Measurements from ENCODE around the gene CNTRL. TPM values are rescaled to one million over a fixed set of nuclear protein-coding genes. Genes with fewer than 3 reads are reported as not detected.

The CNTRL gene
- total RNA-seq, 2 experiments from 2014 or later = 64.1 to 72.2 TPM

DNA sequence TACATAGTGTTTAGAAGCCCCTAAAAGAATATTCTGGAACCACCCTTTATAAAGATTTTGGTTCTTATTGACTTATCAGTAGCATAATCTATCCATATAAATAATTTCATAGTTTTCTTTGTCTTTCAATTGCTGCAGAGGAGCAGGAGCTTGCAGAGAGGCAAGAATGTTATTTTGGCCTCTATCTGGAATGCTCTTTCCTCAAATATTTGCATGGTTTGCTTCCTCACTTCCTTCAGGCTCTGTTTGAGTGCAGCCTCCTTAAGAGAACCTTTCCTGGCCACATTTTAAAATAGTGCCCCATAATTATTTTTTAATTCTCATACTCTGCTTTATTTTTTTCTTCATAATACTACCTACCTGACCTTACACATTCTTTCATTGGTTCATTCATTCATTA, 26.1 kb upstream of the CNTRL start:
- ATAC-seq = no peak
- Mint-ChIP-seq H3K27me3 (no peaks in the 10 kb centered on the region), H3K4me1 (no peaks in the 10 kb centered on the region), H3K4me3 (no peak overlapping the region), H3K9me3 (ENCODE audit: low read depth) (no peaks in the 10 kb centered on the region), H3K27ac (no peak overlapping the region), H3K36me3 (ENCODE audit: low read depth) (no peaks in the 10 kb centered on the region)
- CTCF ChIA-PET = interaction anchor here (1.0 to 5.0 kb wide), 3 partner anchors 11 to 67 kb away, joined by 3 to 25 read pairs (median 3); no protein-coding TSS in a partner anchor
- DNase-seq = no peak
- intact Hi-C loops (cut with DNase I, micrococcal nuclease) = no loop called here
- POLR2A ChIA-PET = no interaction called here

DNA sequence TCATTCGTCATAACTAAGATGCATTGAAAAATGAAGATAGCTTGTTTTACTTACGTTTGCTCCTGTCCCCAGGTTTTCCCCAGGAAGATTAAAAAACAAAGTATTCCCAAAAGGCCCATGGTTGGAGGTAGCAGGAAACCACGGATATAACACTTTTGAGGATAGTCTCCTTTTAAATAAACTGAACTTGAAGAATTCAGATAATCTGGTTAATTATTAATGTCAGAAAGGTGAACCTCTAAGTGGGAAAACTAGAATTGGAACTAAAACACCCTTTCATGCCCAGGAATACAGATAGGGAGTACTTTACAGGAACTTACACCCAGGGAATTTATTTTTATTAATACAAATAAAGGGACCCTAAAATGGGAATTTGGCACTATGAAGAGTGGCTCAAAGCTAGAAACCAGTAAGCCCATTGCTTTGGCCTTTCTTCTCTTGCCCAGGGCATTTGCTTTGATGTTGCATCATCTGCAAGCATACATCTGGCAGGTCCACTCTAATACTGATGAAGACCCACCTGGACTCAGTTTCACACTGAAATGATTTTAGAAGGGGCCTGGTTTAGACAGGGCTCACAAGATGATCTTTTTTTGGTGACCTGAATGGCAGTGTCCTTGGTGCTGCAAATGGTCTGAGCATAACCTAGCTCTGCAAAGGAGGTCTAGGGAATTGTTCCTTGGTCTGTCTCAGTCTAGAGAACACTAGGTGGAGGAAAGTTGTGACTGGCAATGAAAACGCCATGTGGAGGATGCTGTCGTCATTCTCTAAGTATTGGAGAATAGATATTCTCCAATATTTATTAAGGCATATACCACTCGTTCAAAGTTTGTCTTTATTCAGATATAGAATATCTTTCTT, 24.4 kb upstream of the CNTRL start, which contains the start of gene C5:
Gene C5, minus strand, starts transcription at position 148 of the 861 bp plus-strand sequence. Its CDS starts 29 bp downstream, at position 119.
- intact Hi-C loops (cut with DNase I, micrococcal nuclease) = no loop called here
- DNase-seq (no peak), ATAC-seq (no peak)
- ChIA-PET POLR2A (no interaction called here), CTCF (interaction anchor here (0.9 to 5.0 kb wide), 4 partner anchors 8 to 430 kb away, joined by 3 to 25 read pairs (median 4); no protein-coding TSS in a partner anchor)
- Mint-ChIP-seq H3K27ac (no peak within 1 kb of the TSS), H3K36me3 (ENCODE audit: low read depth) (no peaks in the 10 kb centered on the region), H3K27me3 (no peaks in the 10 kb centered on the region), H3K4me3 (no peak within 1 kb of the TSS), H3K4me1 (no peaks in the 10 kb centered on the region), H3K9me3 (ENCODE audit: low read depth) (no peaks in the 10 kb centered on the region)

DNA sequence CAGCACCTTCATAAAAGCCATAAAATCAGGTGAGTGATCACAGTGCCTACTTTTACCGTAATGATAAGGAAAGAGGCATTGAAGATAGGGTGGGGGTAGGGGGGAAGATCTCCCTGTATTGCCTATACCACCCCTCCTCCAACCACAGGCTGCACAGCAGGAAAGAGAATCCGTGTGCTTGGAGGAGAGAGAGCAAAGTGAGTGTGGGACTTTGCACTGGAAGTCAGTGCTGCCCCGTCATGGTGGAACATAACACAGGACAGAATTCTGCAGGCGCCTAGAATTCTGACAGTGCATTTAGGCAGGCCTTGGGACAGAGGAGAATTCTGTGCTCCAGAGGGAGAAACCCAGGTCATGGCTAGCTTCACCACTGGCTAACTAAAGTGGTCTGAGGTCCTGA, 21.2 kb upstream of the CNTRL start:
- DNase-seq (no peak), ATAC-seq (no peak)
- POLR2A ChIA-PET = no interaction called here
- intact Hi-C loops (cut with DNase I, micrococcal nuclease) = no loop called here
- Mint-ChIP-seq H3K4me3 (no peak overlapping the region), H3K9me3 (ENCODE audit: low read depth) (peaks cover 3% of the 10 kb centered on the region), H3K27me3 (no peaks in the 10 kb centered on the region), H3K4me1 (no peaks in the 10 kb centered on the region), H3K36me3 (ENCODE audit: low read depth) (no peaks in the 10 kb centered on the region), H3K27ac (no peak overlapping the region)
- CTCF ChIA-PET = no interaction called here

DNA sequence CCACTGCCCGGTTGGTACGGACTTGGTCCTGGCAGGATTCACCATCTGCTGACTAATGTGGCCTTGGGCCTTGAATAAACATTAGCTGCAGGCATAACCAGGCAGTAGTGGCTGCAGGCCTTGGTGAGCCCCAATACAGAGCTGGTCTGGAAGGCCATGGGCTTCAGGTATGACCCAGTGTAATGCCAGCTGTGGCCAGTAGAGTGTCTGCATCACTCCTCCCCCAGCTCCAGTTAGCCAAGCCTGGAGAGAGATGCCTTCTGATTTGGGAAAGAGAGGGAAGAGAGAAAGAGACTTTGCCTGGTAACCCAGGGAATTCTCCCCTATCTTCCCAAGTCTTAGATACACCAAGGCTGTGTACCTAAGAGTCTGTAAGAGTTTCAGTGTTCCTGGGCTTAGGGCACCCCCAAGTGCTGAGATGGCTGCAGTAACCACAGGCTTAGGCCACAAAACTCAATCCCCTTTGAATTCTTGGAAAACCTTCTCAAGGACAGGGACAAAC, 19.1 kb upstream of the CNTRL start:
- CTCF ChIA-PET = interaction anchor here (0.6 to 2.5 kb wide), 8 partner anchors 8 to 294 kb away, joined by 3 to 12 read pairs (median 4); no protein-coding TSS in a partner anchor
- Mint-ChIP-seq H3K9me3 (ENCODE audit: low read depth) (peaks cover 3% of the 10 kb centered on the region), H3K36me3 (ENCODE audit: low read depth) (no peaks in the 10 kb centered on the region), H3K4me3 (no peak overlapping the region), H3K4me1 (no peaks in the 10 kb centered on the region), H3K27ac (no peak overlapping the region), H3K27me3 (no peaks in the 10 kb centered on the region)
- POLR2A ChIA-PET = interaction anchor here (0.6 kb wide), 1 partner anchor 16 kb away, joined by 4 read pairs; no protein-coding TSS in a partner anchor
- intact Hi-C loops (cut with DNase I, micrococcal nuclease) = no loop called here
- ATAC-seq = no peak
- no peak for DNase-seq

DNA sequence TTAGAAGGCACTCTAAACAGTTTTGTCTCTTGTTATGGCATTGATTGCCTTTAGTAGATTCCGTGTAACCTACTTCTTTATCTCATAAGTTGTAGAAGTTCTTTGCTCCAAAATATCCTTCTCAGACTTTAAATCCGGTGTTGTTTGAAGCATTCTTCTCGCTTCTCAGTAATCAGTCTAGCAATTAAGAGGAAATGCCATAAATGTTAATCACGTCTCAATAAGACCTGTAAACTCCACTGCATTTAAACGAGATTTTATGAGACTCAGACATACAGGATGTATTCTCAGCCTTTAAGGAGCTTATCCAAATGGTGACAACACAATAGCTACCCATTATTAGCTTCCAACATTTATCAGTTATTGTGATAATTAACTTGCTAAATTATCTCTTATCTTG, 16.9 kb upstream of the CNTRL start:
- ATAC-seq (no peak), DNase-seq (no peak)
- POLR2A ChIA-PET = no interaction called here
- Mint-ChIP-seq H3K27ac (no peak overlapping the region), H3K36me3 (ENCODE audit: low read depth) (no peaks in the 10 kb centered on the region), H3K9me3 (ENCODE audit: low read depth) (peaks cover 3% of the 10 kb centered on the region), H3K4me1 (peaks cover 11% of the 10 kb centered on the region), H3K27me3 (no peaks in the 10 kb centered on the region), H3K4me3 (no peak overlapping the region)
- CTCF ChIA-PET = interaction anchor here (1.0 to 1.1 kb wide), 2 partner anchors 11 to 63 kb away, joined by 3 read pairs; no protein-coding TSS in a partner anchor
- intact Hi-C loops (cut with DNase I, micrococcal nuclease) = no loop called here

DNA sequence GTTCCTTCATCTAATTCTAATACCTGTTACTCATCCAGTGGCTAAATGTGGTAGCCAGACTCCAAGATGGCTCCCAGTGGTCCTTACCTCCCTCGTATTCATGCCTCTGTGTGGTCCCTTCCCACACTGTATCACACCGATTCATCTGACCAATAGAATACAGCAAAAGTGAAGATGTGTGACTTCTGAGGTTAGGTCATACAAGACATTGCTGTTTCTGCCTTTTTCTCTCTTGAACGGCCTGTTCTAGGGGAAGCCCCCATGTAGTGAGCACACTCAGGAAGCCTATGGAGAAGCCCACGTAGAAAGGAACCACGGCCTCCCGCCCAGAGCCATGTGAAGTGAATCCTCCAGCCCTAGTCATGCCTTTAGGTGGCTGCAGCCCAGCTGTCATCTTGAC, 15.2 kb upstream of the CNTRL start:
- Mint-ChIP-seq H3K9me3 (ENCODE audit: low read depth) (peaks cover 3% of the 10 kb centered on the region), H3K4me1 (peaks cover 16% of the 10 kb centered on the region), H3K27me3 (no peaks in the 10 kb centered on the region), H3K27ac (no peak overlapping the region), H3K4me3 (no peak overlapping the region), H3K36me3 (ENCODE audit: low read depth) (no peaks in the 10 kb centered on the region)
- ChIA-PET CTCF (interaction anchor here (0.7 to 4.7 kb wide), 37 partner anchors 9 to 328 kb away, joined by 3 to 53 read pairs (median 5); partner anchors contain the start of gene C5), POLR2A (interaction anchor here (0.5 to 0.6 kb wide), 2 partner anchors 161 to 214 kb away, joined by 3 to 7 read pairs; no protein-coding TSS in a partner anchor)
- intact Hi-C loops (cut with DNase I, micrococcal nuclease) = no loop called here
- ATAC-seq (peak; percentile 33), DNase-seq (no peak)

DNA sequence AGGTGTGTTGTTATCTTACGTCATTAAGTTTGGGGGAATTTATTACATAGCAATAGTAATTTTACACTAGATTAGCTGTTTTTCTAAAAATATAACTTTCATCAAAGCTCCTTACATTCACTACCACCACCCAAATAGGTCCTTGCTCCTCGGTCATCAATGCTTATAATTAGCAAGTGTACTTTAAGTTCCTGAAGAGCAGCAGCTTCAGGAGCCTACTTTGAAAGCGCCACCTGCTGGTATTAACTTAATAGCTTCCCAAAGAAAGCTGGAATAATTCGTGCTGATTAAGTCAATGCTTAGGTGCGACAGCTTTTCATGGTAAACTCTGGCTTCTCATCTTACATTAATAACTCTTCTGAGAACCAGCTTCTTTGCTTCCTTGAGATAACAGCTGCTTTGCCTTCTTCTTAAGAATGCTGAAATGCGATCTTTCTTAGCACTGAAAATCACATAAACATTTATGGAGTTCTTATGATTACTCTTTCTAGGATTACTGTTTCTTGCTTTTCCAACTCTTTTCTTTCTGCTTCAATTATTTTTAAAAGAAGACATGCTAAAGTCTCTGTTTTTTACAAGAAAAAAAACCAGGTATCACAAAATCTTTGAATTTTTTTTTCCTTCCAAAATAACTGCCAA, 14.6 kb upstream of the CNTRL start:
- Mint-ChIP-seq H3K36me3 (ENCODE audit: low read depth) (no peaks in the 10 kb centered on the region), H3K27ac (no peak overlapping the region), H3K27me3 (no peaks in the 10 kb centered on the region), H3K4me3 (no peak overlapping the region), H3K9me3 (ENCODE audit: low read depth) (peaks cover 3% of the 10 kb centered on the region), H3K4me1 (peaks cover 16% of the 10 kb centered on the region)
- peak; percentile 37 for DNase-seq
- ChIA-PET CTCF (interaction anchor here (0.7 to 4.7 kb wide), 41 partner anchors 8 to 329 kb away, joined by 3 to 53 read pairs (median 4); partner anchors contain the start of gene C5), POLR2A (interaction anchor here (0.5 to 0.6 kb wide), 3 partner anchors 162 to 281 kb away, joined by 3 to 7 read pairs (median 3); no protein-coding TSS in a partner anchor)
- no peak for ATAC-seq
- intact Hi-C loops (cut with DNase I, micrococcal nuclease) = loop anchor here (1.0 to 10.0 kb wide), 5 partner anchors 79 to 445 kb away; no protein-coding TSS in a partner anchor

DNA sequence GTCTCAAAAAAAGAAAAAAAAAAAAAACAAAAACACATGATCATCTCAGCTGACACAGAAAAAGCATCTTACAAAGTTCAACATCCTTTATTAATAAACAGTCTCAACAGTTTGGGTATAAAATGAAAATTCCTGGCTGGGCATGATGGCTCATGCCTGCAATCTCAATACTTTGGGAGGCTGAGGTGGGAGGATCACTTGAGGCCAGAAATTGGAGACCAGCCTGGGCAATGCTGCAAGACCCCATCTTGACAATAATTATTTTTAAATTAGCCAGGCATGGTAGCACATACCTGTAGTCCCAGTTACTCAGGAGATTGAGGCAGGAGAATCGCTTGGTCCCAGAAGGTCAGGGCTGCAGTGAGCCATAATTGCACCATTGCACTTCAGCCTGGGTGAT, 7.9 kb upstream of the CNTRL start:
- Mint-ChIP-seq H3K36me3 (ENCODE audit: low read depth) (peaks cover 13% of the 10 kb centered on the region), H3K4me3 (no peak overlapping the region), H3K9me3 (ENCODE audit: low read depth) (peaks cover 10% of the 10 kb centered on the region), H3K27ac (no peak overlapping the region), H3K4me1 (peaks cover 40% of the 10 kb centered on the region), H3K27me3 (no peaks in the 10 kb centered on the region)
- intact Hi-C loops (cut with DNase I, micrococcal nuclease) = loop anchor here in 1 of 2 experiments (10.0 kb wide), 1 partner anchor 452 kb away; no protein-coding TSS in a partner anchor
- DNase-seq (no peak), ATAC-seq (no peak)
- ChIA-PET POLR2A (no interaction called here), CTCF (interaction anchor here (0.7 to 3.2 kb wide), 2 partner anchors 311 kb away, joined by 4 to 10 read pairs; no protein-coding TSS in a partner anchor)

DNA sequence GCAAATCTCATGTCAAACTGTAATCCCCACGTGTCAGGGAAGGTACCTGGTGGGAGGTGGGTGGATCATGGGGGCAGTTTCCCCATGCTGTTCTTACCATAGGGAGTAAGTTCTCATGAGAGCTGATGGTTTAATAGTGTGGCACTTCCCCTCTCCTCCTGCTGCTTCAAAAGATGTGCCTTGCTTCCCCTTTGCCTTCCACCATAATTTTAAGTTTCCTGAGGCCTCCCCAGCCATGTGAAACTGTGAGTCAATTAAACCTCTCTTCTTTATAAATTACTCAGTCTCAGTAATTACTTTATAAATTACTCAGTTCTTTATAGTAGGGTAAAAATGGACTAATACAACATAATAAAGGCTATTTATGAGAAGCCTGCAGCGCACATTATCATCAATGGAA, 7.1 kb upstream of the CNTRL start:
- H3K27ac Mint-ChIP-seq = peak overlapping the region; percentile 34
- peak; percentile 53 for ATAC-seq
- H3K36me3 Mint-ChIP-seq (ENCODE audit: low read depth) = peaks cover 13% of the 10 kb centered on the region
- intact Hi-C loops (cut with DNase I, micrococcal nuclease) = loop anchor here in 1 of 2 experiments (10.0 kb wide), 1 partner anchor 453 kb away; no protein-coding TSS in a partner anchor
- ChIA-PET CTCF (interaction anchor here (0.6 to 2.5 kb wide), 5 partner anchors 8 to 574 kb away, joined by 3 to 9 read pairs (median 4); no protein-coding TSS in a partner anchor), POLR2A (no interaction called here)
- H3K27me3 Mint-ChIP-seq = no peaks in the 10 kb centered on the region
- H3K9me3 Mint-ChIP-seq (ENCODE audit: low read depth) = peaks cover 10% of the 10 kb centered on the region
- peaks cover 39% of the 10 kb centered on the region for H3K4me1 Mint-ChIP-seq
- no peak overlapping the region for H3K4me3 Mint-ChIP-seq
- DNase-seq = no peak

DNA sequence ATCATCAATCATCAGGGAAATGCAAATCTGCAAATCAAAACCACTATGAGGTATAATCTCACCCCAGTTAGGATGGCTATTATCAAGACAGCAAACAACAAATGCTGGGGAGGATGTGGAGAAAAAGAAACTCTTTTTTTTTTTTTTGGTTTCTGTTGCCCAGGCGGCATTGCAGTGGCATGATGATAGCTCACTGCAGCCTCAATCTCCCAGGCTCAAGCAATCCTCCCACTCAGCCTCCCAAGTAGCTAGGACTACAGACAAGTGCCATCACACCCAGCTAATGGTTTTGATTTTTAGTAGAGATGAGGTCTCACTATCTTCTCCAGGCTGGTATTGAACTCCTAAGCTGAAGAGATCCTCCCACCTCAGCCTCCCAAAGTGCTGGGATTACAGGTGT, 5.4 kb upstream of the CNTRL start:
- Mint-ChIP-seq H3K27me3 (no peaks in the 10 kb centered on the region), H3K36me3 (ENCODE audit: low read depth) (peaks cover 13% of the 10 kb centered on the region), H3K4me3 (no peak overlapping the region), H3K4me1 (peaks cover 42% of the 10 kb centered on the region), H3K27ac (no peak overlapping the region), H3K9me3 (ENCODE audit: low read depth) (peaks cover 10% of the 10 kb centered on the region)
- intact Hi-C loops (cut with DNase I, micrococcal nuclease) = loop anchor here in 1 of 2 experiments (10.0 kb wide), 1 partner anchor 455 kb away; no protein-coding TSS in a partner anchor
- ChIA-PET POLR2A (no interaction called here), CTCF (interaction anchor here (1.6 to 2.5 kb wide), 2 partner anchors 10 to 88 kb away, joined by 6 to 9 read pairs; no protein-coding TSS in a partner anchor)
- DNase-seq = no peak
- no peak for ATAC-seq

DNA sequence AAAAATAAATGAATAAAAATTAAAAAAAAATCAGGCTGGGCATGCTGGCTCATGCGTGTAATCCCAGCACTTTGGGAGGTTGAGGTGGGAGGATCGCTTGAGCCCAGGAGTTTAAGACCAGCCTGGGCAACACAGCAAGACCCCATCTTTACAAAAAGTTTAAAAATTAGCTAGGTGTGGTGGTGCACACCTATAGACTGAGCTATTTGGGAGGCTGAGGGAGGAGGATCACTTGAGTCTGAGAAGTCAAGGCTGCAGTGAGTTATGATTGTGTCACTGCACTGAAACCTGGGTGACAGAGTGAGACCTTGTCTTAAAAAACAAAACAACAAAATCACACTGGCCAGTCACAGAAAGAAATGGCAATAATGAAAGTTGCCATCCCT, 3.4 kb upstream of the CNTRL start:
- intact Hi-C loops (cut with DNase I, micrococcal nuclease) = loop anchor here in 1 of 2 experiments (5.0 to 10.0 kb wide), 3 partner anchors 144 to 227 kb away; partner anchors contain the start of genes PHF19, PSMD5 and TRAF1
- Mint-ChIP-seq H3K4me3 (peak overlapping the region; percentile 73), H3K9me3 (ENCODE audit: low read depth) (peaks cover 10% of the 10 kb centered on the region), H3K4me1 (peaks cover 51% of the 10 kb centered on the region), H3K27ac (peak overlapping the region; percentile 79), H3K36me3 (ENCODE audit: low read depth) (peaks cover 15% of the 10 kb centered on the region), H3K27me3 (no peaks in the 10 kb centered on the region)
- DNase-seq = peak; percentile 52
- ChIA-PET CTCF (interaction anchor here (0.5 to 3.0 kb wide), 8 partner anchors 8 to 449 kb away, joined by 3 to 20 read pairs (median 4); no protein-coding TSS in a partner anchor), POLR2A (interaction anchor here (0.6 to 1.3 kb wide), 4 partner anchors 16 to 215 kb away, joined by 3 to 8 read pairs (median 4); no protein-coding TSS in a partner anchor)
- peak; percentile 14 for ATAC-seq

Measured in activated CD4-positive, alpha-beta T cell treated with anti-CD3 and anti-CD28 coated beads for 36 hours (primary cell).